HCT116 (cell line): ENCODE data around the gene SIL1. TPM values are rescaled to one million over a fixed set of nuclear protein-coding genes. Genes with fewer than 3 reads are reported as not detected.

Source experiments
- ATAC-seq: fragments of 200-7000 bp; cut with Tn5 transposase; 2 replicates; pipeline ENCODE4 v1.9.1; 2020; ENCODE audit warnings: mild to moderate bottlenecking, moderate library complexity
- BruUV-seq: library from RNA; stranded (reverse); fragments of 400-500 nt; replicated peaks from 2 replicates; lab custom pipeline; 2021; lab: Mats Ljungman, UMichigan
- CTCF ChIA-PET: fragments of 300-600 bp; sonication (Branson Sonifier 250); formaldehyde crosslinking; loops from one replicate; lab custom pipeline; 2021; ENCODE audit warnings: antibody characterized with exemption; lab: Charles Lee
- POLR2A ChIA-PET: fragments of 300-600, 350-600 bp; sonication (Branson Sonifier 250); formaldehyde crosslinking; loops from one replicate; lab custom pipeline; 2021; ENCODE audit warnings: antibody characterized with exemption; lab: Charles Lee
- RAD21 ChIA-PET, 2 experiments: fragments of 300-600 bp; sonication (Branson Sonifier 250); formaldehyde crosslinking; loops; one replicate each; lab custom pipeline; 2023; ENCODE audit warnings: low total read pairs in 2 of 2; ENCODE audit not compliant: uncharacterized antibody in 2 of 2, unreplicated experiment in 2 of 2, low non-redundant PET in 1 of 2; lab: Charles Lee
- DNase-seq: peaks from one replicate; pipeline ENCODE4 v3.0.0-alpha.2; 2010; ENCODE audit warnings: low read depth, low spot score
- H2AFZ ChIP-seq: fragments of 200-600 bp; shearing (Covaris generic), sonication (generic); 2 replicates; pipeline ENCODE4 v1.6.1; 2017; ENCODE audit warnings: low read depth, mixed run types, mixed read lengths, antibody characterized with exemption, low read length; ENCODE audit not compliant: poor library complexity, severe bottlenecking
- H3K27ac ChIP-seq: 2 replicates; pipeline ENCODE4 v1.5.1; 2012; ENCODE audit warnings: low read depth, low read length
- H3K27me3 ChIP-seq: fragments of 200-600 bp; sonication (generic); 2 replicates; pipeline ENCODE4 v1.6.1; 2016; ENCODE audit warnings: mixed run types, low read length, mixed read lengths; ENCODE audit not compliant: insufficient read depth
- H3K36me3 ChIP-seq, 2 experiments: fragments of 200-500 bp in 1 of 2; fragments of 200-600 bp in 1 of 2; sonication (Bioruptor generic) in 1 of 2; sonication (generic) in 1 of 2; 2 replicates each; pipeline versions ENCODE4 v1.5.1 to v1.6.1; 2014 to 2016; ENCODE audit warnings: low read length in 2 of 2, inconsistent platforms in 1 of 2, mixed read lengths in 1 of 2, mixed run types in 1 of 2; ENCODE audit not compliant: insufficient read depth in 2 of 2, control insufficient read depth in 1 of 2
- H3K4me1 ChIP-seq, 2 experiments: fragments of 200-600 bp in 1 of 2; sonication (generic) in 1 of 2; 2 replicates each; pipeline versions ENCODE4 v1.5.1 to v1.6.1; 2012 to 2017; ENCODE audit warnings: low read length in 2 of 2, inconsistent platforms in 1 of 2, mild to moderate bottlenecking in 1 of 2, mixed read lengths in 1 of 2, mixed run types in 1 of 2, moderate library complexity in 1 of 2; ENCODE audit not compliant: insufficient read depth in 2 of 2, control insufficient read depth in 1 of 2
- H3K4me2 ChIP-seq: fragments of 200-600 bp; sonication (generic); 2 replicates; pipeline ENCODE4 v1.6.1; 2017; ENCODE audit warnings: mixed run types, low read length, mixed read lengths
- H3K4me3 ChIP-seq, 2 experiments: fragments of 200-600 bp in 1 of 2; sonication (generic) in 1 of 2; replicated peaks in 1 of 2; 2 replicates each; pipeline ENCODE4 v1.5.1; 2011 to 2016; ENCODE audit warnings: low read length in 2 of 2, control low read depth in 1 of 2, low read depth in 1 of 2, mild to moderate bottlenecking in 1 of 2, mixed read lengths in 1 of 2, mixed run types in 1 of 2
- H3K79me2 ChIP-seq: fragments of 200-600 bp; sonication (generic); 2 replicates; pipeline ENCODE4 v1.6.1; 2017; ENCODE audit warnings: mild to moderate bottlenecking, mixed run types, low read length, moderate library complexity, mixed read lengths; ENCODE audit not compliant: insufficient read depth
- H3K9ac ChIP-seq: fragments of 200-600 bp; sonication (generic); 2 replicates; pipeline ENCODE4 v1.6.1; 2016; ENCODE audit warnings: low read length, mixed read lengths
- H3K9me2 ChIP-seq: fragments of 200-600 bp; sonication (generic), shearing (Covaris generic); 2 replicates; pipeline ENCODE4 v1.6.1; 2017; ENCODE audit warnings: mixed run types, mild to moderate bottlenecking, moderate library complexity; ENCODE audit not compliant: insufficient read depth
- H3K9me3 ChIP-seq, 2 experiments: fragments of 200-500 bp in 1 of 2; fragments of 200-600 bp in 1 of 2; sonication (Bioruptor generic) in 1 of 2; sonication (generic) in 1 of 2; 2 replicates each; pipeline ENCODE4 v1.6.1; 2014 to 2017; ENCODE audit warnings: low read length in 2 of 2, mixed read lengths in 2 of 2, inconsistent platforms in 1 of 2, low read depth in 1 of 2, mild to moderate bottlenecking in 1 of 2, mixed run types in 1 of 2, moderate library complexity in 1 of 2; ENCODE audit not compliant: control insufficient read depth in 1 of 2, insufficient read depth in 1 of 2
- H4K20me1 ChIP-seq: fragments of 200-600 bp; sonication (generic), shearing (Covaris generic); 2 replicates; pipeline ENCODE4 v1.6.1; 2017; ENCODE audit warnings: mixed run types, mild to moderate bottlenecking, moderate library complexity; ENCODE audit not compliant: insufficient read depth
- ATF3 ChIP-seq: IDR thresholded peaks from 2 replicates; pipeline ENCODE4 v1.6.1; 2012
- CEBPB ChIP-seq: IDR thresholded peaks from 2 replicates; pipeline ENCODE4 v1.6.1; 2012; ENCODE audit warnings: low read depth
- CTCF ChIP-seq, 3 experiments: fragments of 200-600 bp in 1 of 3; sonication (generic) in 1 of 3; IDR thresholded peaks in 2 of 3; conservative IDR thresholded peaks in 1 of 3; 2 replicates each; pipeline ENCODE4 v1.5.1; 2012 to 2017; ENCODE audit warnings: low read depth in 2 of 3, low read length in 2 of 3, antibody characterized with exemption in 1 of 3, borderline replicate concordance in 1 of 3, control low read depth in 1 of 3, mild to moderate bottlenecking in 1 of 3, mixed read lengths in 1 of 3, mixed run types in 1 of 3, moderate library complexity in 1 of 3; ENCODE audit not compliant: insufficient read depth in 1 of 3
- EGR1 ChIP-seq: IDR thresholded peaks from 2 replicates; pipeline ENCODE4 v1.6.1; 2012; ENCODE audit warnings: low read depth
- ELF1 ChIP-seq: IDR thresholded peaks from 2 replicates; pipeline ENCODE4 v1.6.1; 2012; ENCODE audit warnings: low read depth, borderline replicate concordance
- MAX ChIP-seq: IDR thresholded peaks from 2 replicates; pipeline ENCODE4 v1.6.1; 2012
- POLR2A ChIP-seq: IDR thresholded peaks from 2 replicates; pipeline ENCODE4 v1.7.0; 2011; ENCODE audit warnings: borderline replicate concordance; ENCODE audit not compliant: insufficient read depth, insufficient read length; ENCODE audit errors: extremely low read depth
- POLR2AphosphoS5 ChIP-seq: IDR thresholded peaks from 2 replicates; pipeline ENCODE4 v1.6.1; 2011; ENCODE audit warnings: mild to moderate bottlenecking, low read depth, low read length, moderate library complexity
- REST ChIP-seq: IDR thresholded peaks from 2 replicates; pipeline ENCODE4 v1.6.1; 2012; ENCODE audit warnings: low read depth
- SIN3A ChIP-seq: IDR thresholded peaks from 2 replicates; pipeline ENCODE4 v1.6.1; 2012; ENCODE audit warnings: low read depth
- SP1 ChIP-seq: IDR thresholded peaks from 2 replicates; pipeline ENCODE4 v1.6.1; 2012; ENCODE audit warnings: low read depth
- SRF ChIP-seq: IDR thresholded peaks from 2 replicates; pipeline ENCODE4 v1.6.1; 2012; ENCODE audit warnings: low read depth
- TCF7L2 ChIP-seq: IDR thresholded peaks from 2 replicates; pipeline ENCODE4 v1.7.0; 2011; ENCODE audit warnings: borderline replicate concordance, inconsistent platforms; ENCODE audit not compliant: insufficient read depth, insufficient read length; ENCODE audit errors: extremely low read depth
- ZBTB33 ChIP-seq: IDR thresholded peaks from 2 replicates; pipeline ENCODE4 v1.6.1; 2011; ENCODE audit warnings: mild to moderate bottlenecking, low read length, moderate library complexity; ENCODE audit not compliant: insufficient replicate concordance; ENCODE audit errors: extremely low read depth
- ZNF274 ChIP-seq: fragments of 200-500 bp; sonication (Bioruptor generic); IDR thresholded peaks from 2 replicates; pipeline ENCODE4 v1.6.1; 2014; ENCODE audit warnings: mild to moderate bottlenecking, low read depth, low read length, inconsistent platforms
- intact Hi-C: fragments of 100-400 bp; cut with micrococcal nuclease; formaldehyde crosslinking; loops from 2 replicates; pipeline ENCODE4 v1.10.0; 2022
- total RNA-seq: library from RNA; stranded (reverse); gene quantifications from one replicate; pipeline ENCODE4 v1.2.1, GENCODE V29; 2021; ENCODE audit not compliant: unreplicated experiment

Gene SIL1
- total RNA-seq, 1 experiment from 2014 or later = 34.0 TPM

GRCh38 chr5:138985256-138985655 is 212.9 kb downstream of the SIL1 start:
- H2AFZ ChIP-seq = no peak overlapping the region
- H3K79me2 ChIP-seq = no peaks in the 10 kb centered on the region
- no peaks in the 10 kb centered on the region for H3K4me1 ChIP-seq
- no peak for TF ChIP-seq ELF1
- no peak for TF ChIP-seq TCF7L2
- TF ChIP-seq SIN3A = no peak
- TF ChIP-seq REST = no peak
- TF ChIP-seq POLR2A = no peak
- no peak for TF ChIP-seq SRF
- no peak for TF ChIP-seq ZNF274
- TF ChIP-seq EGR1 = no peak
- TF ChIP-seq POLR2AphosphoS5 = no peak
- no peak for TF ChIP-seq SP1
- TF ChIP-seq CTCF (IDR thresholded peaks at IDR 0.05 in 2 of 3, conservative IDR thresholded peaks at IDR 0.05 in 1 of 3; ENCODE audit: borderline replicate concordance in 1 of 3, insufficient read depth in 1 of 3, low read depth in 2 of 3, low read length in 2 of 3) = no peak
- no peak for TF ChIP-seq CEBPB
- TF ChIP-seq ATF3 = no peak
- no peak for TF ChIP-seq MAX
- no peak for TF ChIP-seq ZBTB33
- DNase-seq = no peak
- POLR2A ChIA-PET = no interaction called here
- H3K4me2 ChIP-seq = no peak overlapping the region
- intact Hi-C loops = no loop called here
- CTCF ChIA-PET = no interaction called here
- ATAC-seq = no peak
- no peak overlapping the region for H3K4me3 ChIP-seq
- no TSS peak for BruUV-seq
- no peak overlapping the region for H3K27ac ChIP-seq
- no peaks in the 10 kb centered on the region for H3K27me3 ChIP-seq
- RAD21 ChIA-PET = no interaction called here
- no peaks in the 10 kb centered on the region for H3K9me2 ChIP-seq
- H3K36me3 ChIP-seq = no peaks in the 10 kb centered on the region
- H3K9ac ChIP-seq = no peak overlapping the region
- H3K9me3 ChIP-seq = no peaks in the 10 kb centered on the region
- H4K20me1 ChIP-seq = no peaks in the 10 kb centered on the region
